ENCODE results near the gene ADARB2.

GRCh38 chr10:1136268-1136667 lies 601.1 kb downstream of the ADARB2 start:
- TF ChIP-seq CTCF (IDR thresholded peaks at IDR 0.05) (no peak), ZFX (IDR thresholded peaks at IDR 0.05; ENCODE audit: borderline replicate concordance) (no peak)
